BJ (cell line): Measurements from ENCODE around the gene COMMD2. TPM values are rescaled to one million over a fixed set of nuclear protein-coding genes. Genes with fewer than 3 reads are reported as not detected.

Experiments used
- CTCF ChIA-PET: fragments of 350-600 bp; formaldehyde crosslinking; extraction: SDS; loops from one replicate; lab custom pipeline; 2021; ENCODE audit warnings: antibody characterized with exemption, inconsistent platforms; lab: Yijun Ruan, JAX
- POLR2A ChIA-PET: fragments of 300-600 bp; sonication (Branson Sonifier 250); formaldehyde crosslinking; extraction: SDS; loops from one replicate; lab custom pipeline; 2021; ENCODE audit warnings: antibody characterized with exemption; lab: Charles Lee
- DNase-seq: peaks from one replicate; pipeline ENCODE4 v3.0.0-alpha.2; 2011; ENCODE audit warnings: low read depth
- H3K27me3 ChIP-seq: 2 replicates; pipeline ENCODE4 v1.6.0; 2011; ENCODE audit warnings: low read length; ENCODE audit not compliant: control insufficient read depth, insufficient read depth
- H3K36me3 ChIP-seq: 2 replicates; pipeline ENCODE4 v1.5.1; 2011; ENCODE audit warnings: low read length; ENCODE audit not compliant: control insufficient read depth, insufficient read depth
- H3K4me3 ChIP-seq: 2 replicates; pipeline ENCODE4 v1.5.1; 2011; ENCODE audit warnings: low read depth, mild to moderate bottlenecking, control low read depth, low read length
- CTCF ChIP-seq: IDR thresholded peaks from 2 replicates; pipeline ENCODE4 v1.5.1; 2011; ENCODE audit warnings: low read depth, mild to moderate bottlenecking, control low read depth, inconsistent platforms, low read length, moderate library complexity; ENCODE audit not compliant: insufficient read depth
- polyA minus RNA-seq: library from RNA; depleted of rRNA, polyadenylated mRNA; stranded (reverse); fragments of >200 nt; gene quantifications from 2 replicates; pipeline ENCODE4 v1.2.3, GENCODE V29; 2011; rRNA and poly(A)+ RNA removed
- polyA plus RNA-seq: library from polyadenylated mRNA; depleted of rRNA; stranded (reverse); fragments of >200 nt; gene quantifications from 2 replicates; pipeline ENCODE4 v1.2.3, GENCODE V29; 2011; rRNA removed

COMMD2 gene
- 31.2 and 39.8 TPM in 2 replicates for polyA plus RNA-seq
- polyA minus RNA-seq: 8.3 and 10.4 TPM in 2 replicates

- Histone ChIP-seq H3K36me3 (peaks cover 2% of the 10 kb centered on the region; the same call in 1 of the 2 replicates), H3K4me3 (peak within 1 kb of the TSS; percentile 80), H3K27me3 (no peaks in the 10 kb centered on the region)
- POLR2A ChIA-PET: no interaction called here
- DNase-seq: peak; percentile 24
- peak; percentile 13; the same call in 1 of the 2 replicates for TF ChIP-seq CTCF
- CTCF ChIA-PET: interaction anchor here (0.7 to 2.8 kb wide), 11 partner anchors 9 to 239 kb away, joined by 3 to 15 read pairs (median 5); partner anchors contain the start of gene WWTR1
Observed at GRCh38 chr3:149752051-149752787, at the start of gene COMMD2. Gene COMMD2, minus strand, starts transcription at chr3:149752489. Its CDS starts 45 bp downstream, at chr3:149752444.

GRCh38 chr3:149801639-149802038, 49.4 kb upstream of the COMMD2 start:
- TF ChIP-seq CTCF: no peak
- ChIA-PET POLR2A (no interaction called here), CTCF (interaction anchor here (1.0 kb wide), 1 partner anchor 38 kb away, joined by 4 read pairs; no protein-coding TSS in a partner anchor)
- DNase-seq: no peak
- Histone ChIP-seq H3K36me3 (no peaks in the 10 kb centered on the region), H3K4me3 (no peak overlapping the region), H3K27me3 (no peaks in the 10 kb centered on the region)

GRCh38 chr3:149801195-149801594, 48.9 kb upstream of the COMMD2 start:
- CTCF ChIA-PET: interaction anchor here (1.0 kb wide), 1 partner anchor 38 kb away, joined by 4 read pairs; no protein-coding TSS in a partner anchor
- Histone ChIP-seq H3K4me3 (no peak overlapping the region), H3K36me3 (no peaks in the 10 kb centered on the region), H3K27me3 (no peaks in the 10 kb centered on the region)
- no peak for TF ChIP-seq CTCF
- POLR2A ChIA-PET: no interaction called here
- DNase-seq: no peak

GRCh38 chr3:149800693-149801092, 48.4 kb upstream of the COMMD2 start:
- no peak for TF ChIP-seq CTCF
- H3K27me3 ChIP-seq: no peaks in the 10 kb centered on the region
- no peak for DNase-seq
- ChIA-PET CTCF (interaction anchor here (0.6 to 1.5 kb wide), 3 partner anchors 8 to 37 kb away, joined by 3 to 5 read pairs (median 4); no protein-coding TSS in a partner anchor), POLR2A (no interaction called here)
- no peaks in the 10 kb centered on the region for H3K36me3 ChIP-seq
- H3K4me3 ChIP-seq: no peak overlapping the region

- ChIA-PET CTCF (interaction anchor here (1.0 kb wide), 1 partner anchor 12 kb away, joined by 4 read pairs; no protein-coding TSS in a partner anchor), POLR2A (no interaction called here)
- no peak for DNase-seq
- Histone ChIP-seq H3K36me3 (no peaks in the 10 kb centered on the region), H3K4me3 (no peak overlapping the region), H3K27me3 (no peaks in the 10 kb centered on the region)
- no peak for TF ChIP-seq CTCF
Observed at GRCh38 chr3:149796026-149796425, 43.7 kb upstream of the COMMD2 start.
